Measurements from ENCODE around the gene EPS8L3. TPM values are rescaled to one million over a fixed set of nuclear protein-coding genes. Genes with fewer than 3 reads are reported as not detected.

The EPS8L3 gene
- polyA plus RNA-seq, 1 donor from 2014 or later, result not detected

GRCh38 chr1:109717729-109718128 lies 46.0 kb downstream of the EPS8L3 start:
- H3K79me2 ChIP-seq (replicated peaks; ENCODE audit: insufficient read depth, low read length), result no peaks in the 10 kb centered on the region
- H3K27ac ChIP-seq (ENCODE audit: low read length), result no peak overlapping the region
- H3F3A ChIP-seq (ENCODE audit: insufficient read depth, low read length, poor library complexity, severe bottlenecking), result no peaks in the 10 kb centered on the region
- H4K20me1 ChIP-seq (ENCODE audit: insufficient read depth), result no peaks in the 10 kb centered on the region
- no peaks in the 10 kb centered on the region for H3K9me3 ChIP-seq (ENCODE audit: low read length)
- no peak overlapping the region for H3K4me2 ChIP-seq (ENCODE audit: low read length)
- no peaks in the 10 kb centered on the region for H3K36me3 ChIP-seq (ENCODE audit: insufficient read depth, low read length)
- no peak overlapping the region for H2AFZ ChIP-seq (ENCODE audit: low read depth, low read length)
- no peaks in the 10 kb centered on the region for H3K9me2 ChIP-seq (ENCODE audit: insufficient read depth, low read length)
- TF ChIP-seq POLR2AphosphoS5 (IDR thresholded peaks at IDR 0.05) (no peak), EZH2 (IDR thresholded peaks at IDR 0.05; ENCODE audit: borderline replicate concordance, insufficient read depth, low read length, poor library complexity, severe bottlenecking) (no peak), TAF1 (IDR thresholded peaks at IDR 0.05; ENCODE audit: low read depth) (no peak), SMC3 (conservative IDR thresholded peaks at IDR 0.05; ENCODE audit: poor library complexity) (no peak), CTCF (IDR thresholded peaks at IDR 0.05; ENCODE audit: poor library complexity, severe bottlenecking) (no peak), RAD21 (conservative IDR thresholded peaks at IDR 0.05) (no peak), REST (IDR thresholded peaks at IDR 0.05; ENCODE audit: borderline replicate concordance) (no peak), MXI1 (conservative IDR thresholded peaks at IDR 0.05; ENCODE audit: poor library complexity, severe bottlenecking) (no peak), EP300 (conservative IDR thresholded peaks at IDR 0.05; ENCODE audit: poor library complexity, severe bottlenecking) (no peak)
- H3K9ac ChIP-seq (ENCODE audit: low read length), result no peak overlapping the region
- no peaks in the 10 kb centered on the region for H3K27me3 ChIP-seq (ENCODE audit: insufficient read depth, low read depth, low read length)
- no peak overlapping the region for H3K4me3 ChIP-seq (ENCODE audit: low read length)

- TF ChIP-seq MXI1 (conservative IDR thresholded peaks at IDR 0.05; ENCODE audit: poor library complexity, severe bottlenecking) (no peak), EP300 (conservative IDR thresholded peaks at IDR 0.05; ENCODE audit: poor library complexity, severe bottlenecking) (no peak), SMC3 (conservative IDR thresholded peaks at IDR 0.05; ENCODE audit: poor library complexity) (no peak), CTCF (IDR thresholded peaks at IDR 0.05; ENCODE audit: poor library complexity, severe bottlenecking) (no peak), EZH2 (IDR thresholded peaks at IDR 0.05; ENCODE audit: borderline replicate concordance, insufficient read depth, low read length, poor library complexity, severe bottlenecking) (no peak), POLR2AphosphoS5 (IDR thresholded peaks at IDR 0.05) (no peak), TAF1 (IDR thresholded peaks at IDR 0.05; ENCODE audit: low read depth) (no peak), REST (IDR thresholded peaks at IDR 0.05; ENCODE audit: borderline replicate concordance) (no peak), RAD21 (conservative IDR thresholded peaks at IDR 0.05) (no peak)
These were observed 47.1 kb downstream of the EPS8L3 start for GRCh38 chr1:109716570-109717090.

More at GRCh38 chr1:109716570-109717090, 47.1 kb downstream of the EPS8L3 start:
- Histone ChIP-seq H3K9ac (ENCODE audit: low read length) (no peak overlapping the region), H3K9me3 (ENCODE audit: low read length) (no peaks in the 10 kb centered on the region), H3F3A (ENCODE audit: insufficient read depth, low read length, poor library complexity, severe bottlenecking) (no peaks in the 10 kb centered on the region), H3K36me3 (ENCODE audit: insufficient read depth, low read length) (no peaks in the 10 kb centered on the region), H3K9me2 (ENCODE audit: insufficient read depth, low read length) (no peaks in the 10 kb centered on the region), H3K27me3 (ENCODE audit: insufficient read depth, low read depth, low read length) (no peaks in the 10 kb centered on the region), H2AFZ (ENCODE audit: low read depth, low read length) (no peak overlapping the region), H3K4me3 (ENCODE audit: low read length) (no peak overlapping the region), H3K27ac (ENCODE audit: low read length) (no peak overlapping the region), H3K4me2 (ENCODE audit: low read length) (no peak overlapping the region), H3K79me2 (replicated peaks; ENCODE audit: insufficient read depth, low read length) (no peaks in the 10 kb centered on the region), H4K20me1 (ENCODE audit: insufficient read depth) (no peaks in the 10 kb centered on the region)

All from neural cell (in vitro differentiated cells).